K562 (cell line): ENCODE measurements around the gene SMOC2. TPM values are rescaled to one million over a fixed set of nuclear protein-coding genes. Genes with fewer than 3 reads are reported as not detected.

Experiments
- ATAC-seq: fragments of 200-7000 bp; cut with Tn5 transposase; 3 replicates; pipeline ENCODE4 v1.9.1; 2020; ENCODE audit warnings: moderate library complexity
- BruUV-seq: library from RNA; stranded (reverse); fragments of 400-500 nt; replicated peaks from 2 replicates; lab custom pipeline; 2021; lab: Mats Ljungman, UMichigan
- CTCF ChIA-PET: fragments of 300-600 bp; formaldehyde crosslinking; extraction: SDS; loops from one replicate; lab custom pipeline; 2021; ENCODE audit warnings: low intra/inter-chr PET ratio; lab: Yijun Ruan, JAX
- POLR2A ChIA-PET: fragments of 300-600, 350-650 bp; sonication (Branson Sonifier 250); formaldehyde crosslinking; extraction: SDS; loops from one replicate; lab custom pipeline; 2021; ENCODE audit warnings: antibody characterized with exemption, inconsistent platforms; lab: Yijun Ruan, JAX
- DNase-seq, 4 experiments: peaks; one replicate each; pipeline versions ENCODE4 v3.0.0 to v3.0.0-alpha.2; 2011 to 2018; ENCODE audit warnings: low spot score in 3 of 4, mixed read lengths in 3 of 4; ENCODE audit errors: extremely low read depth in 1 of 4
- FAIRE-seq: peaks from 2 replicates; lab custom pipeline; 2011; peaks lifted over from hg19 to GRCh38; lab: Jason Lieb, UNC
- H2AFZ ChIP-seq: 2 replicates; pipeline ENCODE4 v1.6.0; 2011; ENCODE audit warnings: low read depth, low read length, control low read depth, inconsistent platforms
- H3K27ac ChIP-seq: fragments of 200-600 bp; 3 replicates; pipeline ENCODE4 v1.8.0; 2011; ENCODE audit warnings: low read depth, mild to moderate bottlenecking, control low read depth, inconsistent platforms, low read length, moderate library complexity, mixed read lengths; ENCODE audit errors: extremely low read depth
- H3K27me3 ChIP-seq, 2 experiments: fragments of 300-600 bp in 1 of 2; 2 replicates in 1 of 2; 3 replicates in 1 of 2; pipeline versions ENCODE4 v1.6.0 to v1.8.0; 2011; ENCODE audit warnings: inconsistent platforms in 2 of 2, low read length in 2 of 2, mild to moderate bottlenecking in 1 of 2, mixed read lengths in 1 of 2, moderate library complexity in 1 of 2; ENCODE audit not compliant: control insufficient read depth in 2 of 2, insufficient read depth in 2 of 2
- H3K36me3 ChIP-seq: fragments of 300-600 bp; 3 replicates; pipeline ENCODE4 v1.8.0; 2011; ENCODE audit warnings: mild to moderate bottlenecking, low read length, inconsistent platforms; ENCODE audit not compliant: control insufficient read depth, insufficient read depth
- H3K4me1 ChIP-seq, 2 experiments: fragments of 200-600 bp in 1 of 2; replicated peaks in 1 of 2; 2 replicates in 1 of 2; 3 replicates in 1 of 2; pipeline versions ENCODE4 v1.5.1 to v1.8.0; 2011; ENCODE audit warnings: inconsistent platforms in 2 of 2, low read length in 2 of 2, mild to moderate bottlenecking in 1 of 2, mixed read lengths in 1 of 2, moderate library complexity in 1 of 2; ENCODE audit not compliant: control insufficient read depth in 2 of 2, insufficient read depth in 2 of 2
- H3K4me2 ChIP-seq: 2 replicates; pipeline ENCODE4 v1.6.1; 2011; ENCODE audit warnings: low read length, control low read depth, inconsistent platforms, mixed read lengths; ENCODE audit not compliant: insufficient read depth
- H3K4me3 ChIP-seq: fragments of 200-600 bp; sonication (generic), shearing (Covaris generic); 2 replicates; pipeline ENCODE4 v1.5.1; 2016; ENCODE audit warnings: control low read depth, inconsistent platforms
- H3K79me2 ChIP-seq: fragments of 200-600 bp; 3 replicates; pipeline ENCODE4 v1.8.0; 2011; ENCODE audit warnings: low read length, inconsistent platforms; ENCODE audit not compliant: control insufficient read depth, insufficient read depth
- H3K9ac ChIP-seq, 2 experiments: 2 replicates each; pipeline versions ENCODE4 v1.6.0 to v1.6.1; 2011; ENCODE audit warnings: low read depth in 2 of 2, low read length in 2 of 2, control low read depth in 1 of 2, inconsistent platforms in 1 of 2, mild to moderate bottlenecking in 1 of 2, mixed read lengths in 1 of 2; ENCODE audit not compliant: insufficient read depth in 1 of 2
- H3K9me1 ChIP-seq: one replicate; pipeline ENCODE4 v1.6.0; 2011; ENCODE audit warnings: inconsistent platforms, mild to moderate bottlenecking, low read length, moderate library complexity; ENCODE audit not compliant: control insufficient read depth, insufficient read depth
- H3K9me3 ChIP-seq: replicated peaks from 2 replicates; pipeline ENCODE4 v1.5.1; 2011; ENCODE audit warnings: low read depth, low read length, inconsistent platforms; ENCODE audit not compliant: control insufficient read depth, insufficient read depth
- H4K20me1 ChIP-seq: replicated peaks from 2 replicates; pipeline ENCODE4 v1.6.1; 2011; ENCODE audit warnings: low read length, inconsistent platforms, mixed read lengths; ENCODE audit not compliant: control insufficient read depth, insufficient read depth
- ARID1B ChIP-seq: fragments of 450-650 bp; IDR thresholded peaks from 2 replicates; pipeline ENCODE4 v1.6.1; 2016; ENCODE audit warnings: antibody characterized with exemption, mild to moderate bottlenecking, inconsistent platforms
- ASH1L ChIP-seq: fragments of 450-650 bp; IDR thresholded peaks from 2 replicates; pipeline ENCODE4 v1.6.1; 2018; ENCODE audit warnings: borderline replicate concordance, mild to moderate bottlenecking, low read depth; ENCODE audit not compliant: partially characterized antibody
- ATF1 ChIP-seq, 2 experiments: fragments of 450-650 bp in 1 of 2; IDR thresholded peaks; 2 replicates each; pipeline ENCODE4 v1.6.1; 2016; ENCODE audit warnings: missing compliant biosample characterization in 1 of 2, missing genetic modification characterization in 1 of 2
- CBX3 ChIP-seq, 2 experiments: IDR thresholded peaks; 1 replicate in 1 of 2; 2 replicates in 1 of 2; pipeline ENCODE4 v1.6.1; 2012; ENCODE audit warnings: inconsistent platforms in 2 of 2, low read length in 2 of 2, borderline replicate concordance in 1 of 2, control low read depth in 1 of 2
- CXXC5 ChIP-seq: fragments of 250-450 bp; sonication (Bioruptor Pico); IDR thresholded peaks from 2 replicates; pipeline ENCODE4 v1.8.0; 2022; ENCODE audit warnings: inconsistent platforms, mild to moderate bottlenecking, moderate library complexity
- MXI1 ChIP-seq: IDR thresholded peaks from 2 replicates; pipeline ENCODE4 v1.6.1; 2011; ENCODE audit warnings: low read depth, mild to moderate bottlenecking, improper control_type of control experiment, low read length
- POLR2AphosphoS5 ChIP-seq: IDR thresholded peaks from 2 replicates; pipeline ENCODE4 v1.6.1; 2011; ENCODE audit warnings: mild to moderate bottlenecking, low read depth, low read length, moderate library complexity; ENCODE audit not compliant: control insufficient read depth, insufficient read depth
- RBM14 ChIP-seq: fragments of 200-400 bp; formaldehyde crosslinking; IDR thresholded peaks from 2 replicates; pipeline ENCODE4 v1.6.1; 2018; ENCODE audit warnings: low read depth, mild to moderate bottlenecking, low read length, moderate library complexity, borderline replicate concordance; ENCODE audit not compliant: insufficient read depth
- SUPT5H ChIP-seq: fragments of 450-650 bp; IDR thresholded peaks from 2 replicates; pipeline ENCODE4 v1.6.1; 2016
- ZNF140 ChIP-seq: fragments of 250-450 bp; sonication (Bioruptor Pico); IDR thresholded peaks from 2 replicates; pipeline ENCODE4 v1.8.0; 2021; ENCODE audit warnings: moderate library complexity, mild to moderate bottlenecking, inconsistent platforms
- ZNF586 ChIP-seq: fragments of 450-650 bp; formaldehyde crosslinking; conservative IDR thresholded peaks from 2 replicates; pipeline ENCODE4 v1.4.0; 2020; ENCODE audit warnings: mild to moderate bottlenecking, moderate library complexity
- WGBS: fragments of 100-300 bp; shearing (Covaris generic); methylation state at CpG from one replicate; pipeline ENCODE4 v1.1.6; 2016; ENCODE audit warnings: low coverage, mixed read lengths; ENCODE audit not compliant: insufficient coverage; ENCODE audit errors: missing lambda C conversion rate; 5-methylcytosine and 5-hydroxymethylcytosine counted together
- in situ Hi-C: fragments of 300-500 bp; cut with MboI; formaldehyde crosslinking; loops from 4 replicates; pipeline ENCODE4 v1.15.0; 2018; ENCODE audit warnings: inconsistent platforms, mixed read lengths
- intact Hi-C: fragments of 100-400 bp; cut with micrococcal nuclease; formaldehyde crosslinking; loops from 2 replicates; pipeline ENCODE4 v1.14.2; 2022
- polyA plus RNA-seq, 8 experiments: library from polyadenylated mRNA; depleted of rRNA in 4 of 8; stranded (reverse) in 5 of 8; unstranded in 3 of 8; fragments of >200 nt; fragmentation: Nextera tagmentation in 2 of 8; fragmentation: Illumina TruSeq in 1 of 8; extraction: Ambion mirVana in 2 of 8; extraction: Trizol in 1 of 8; gene quantifications; 2 replicates each; pipeline versions ENCODE4 v1.2.1 to v1.2.3, GENCODE V29; 2011 to 2014; ENCODE audit warnings: inconsistent platforms in 1 of 8, missing spikeins in 1 of 8
- total RNA-seq, 7 experiments: library from RNA; depleted of rRNA in 6 of 7; stranded (reverse); fragments of >200 nt in 6 of 7; fragmentation: Illumina TruSeq in 2 of 7; extraction: Trizol in 2 of 7; gene quantifications; 2 replicates each; pipeline versions ENCODE4 v1.2.1 to v1.2.3, GENCODE V29; 2011 to 2021; ENCODE audit warnings: low replicate concordance in 1 of 7
- TF ChIP-seq, protein P1 (sequence below): fragments of 450-650 bp; formaldehyde crosslinking; IDR thresholded peaks from 2 replicates; pipeline ENCODE4 v1.4.0; 2022; ENCODE audit warnings: mild to moderate bottlenecking, moderate library complexity

SMOC2 gene
- total and polyA plus RNA-seq, 9 of the 15 experiments (the other 6 are each of a cell fraction or from before 2014, with no cell fraction given): 0.45 to 2.3 (median 1.1) TPM

DNA sequence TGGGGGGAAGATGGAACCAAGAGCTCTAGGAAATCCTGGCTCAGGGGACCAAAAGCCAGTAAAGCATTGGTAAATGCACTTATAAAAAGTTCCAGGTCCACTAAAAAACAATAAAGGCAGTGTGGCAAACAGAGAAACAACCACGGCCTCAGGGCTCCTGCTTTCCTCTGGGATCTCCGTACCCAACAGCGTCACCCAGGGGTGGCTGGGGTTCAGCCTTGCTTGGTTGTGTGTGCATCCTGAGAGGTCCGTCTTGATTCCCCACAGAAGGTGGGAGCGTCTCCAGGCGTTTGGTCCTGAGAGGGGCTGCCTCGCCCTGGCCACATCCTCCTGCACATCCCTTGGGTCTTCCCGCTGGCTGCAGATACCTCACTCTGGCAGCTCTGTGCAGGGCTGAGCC lies 60.6 kb downstream of the SMOC2 start:
- Histone ChIP-seq H3K4me1 (peaks cover 0 to 4% of the 10 kb centered on the region in 2 experiments; a peak in 2 of 5 replicates), H3K27me3 (peaks cover 3 to 33% of the 10 kb centered on the region in 2 experiments; a peak in 3 of 5 replicates), H3K9me1 (peaks cover 3% of the 10 kb centered on the region), H3K36me3 (no peaks in the 10 kb centered on the region), H2AFZ (no peak overlapping the region), H3K9me3 (no peaks in the 10 kb centered on the region), H3K79me2 (no peaks in the 10 kb centered on the region), H3K9ac (no peak overlapping the region), H4K20me1 (peaks cover 4% of the 10 kb centered on the region; the same call in 1 of the 2 replicates), H3K27ac (no peak overlapping the region), H3K4me2 (no peak overlapping the region), H3K4me3 (no peak overlapping the region)
- in situ Hi-C loops: no loop called here
- DNase-seq (no peak), ATAC-seq (no peak), FAIRE-seq (no peak)
- 18% methylated on average over 8 of the region's 8 CpGs for WGBS
- ChIA-PET POLR2A (no interaction called here), CTCF (no interaction called here)
- TF ChIP-seq ARID1B (no peak), MXI1 (no peak), ZNF140 (no peak), CXXC5 (CRISPR knock-in tag) (no peak), POLR2AphosphoS5 (no peak), SUPT5H (no peak), RBM14 (no peak), CBX3 (IDR thresholded peaks at IDR 0.05; ENCODE audit: borderline replicate concordance in 1 of 2, low read length in 2 of 2) (no peak), ATF1 (CRISPR knock-in tag; IDR thresholded peaks at IDR 0.05) (no peak), ATF1 (tag; IDR thresholded peaks at IDR 0.05) (no peak), ZNF586 (CRISPR knock-in tag) (no peak), ASH1L (no peak)
- TF ChIP-seq, protein P1, sequence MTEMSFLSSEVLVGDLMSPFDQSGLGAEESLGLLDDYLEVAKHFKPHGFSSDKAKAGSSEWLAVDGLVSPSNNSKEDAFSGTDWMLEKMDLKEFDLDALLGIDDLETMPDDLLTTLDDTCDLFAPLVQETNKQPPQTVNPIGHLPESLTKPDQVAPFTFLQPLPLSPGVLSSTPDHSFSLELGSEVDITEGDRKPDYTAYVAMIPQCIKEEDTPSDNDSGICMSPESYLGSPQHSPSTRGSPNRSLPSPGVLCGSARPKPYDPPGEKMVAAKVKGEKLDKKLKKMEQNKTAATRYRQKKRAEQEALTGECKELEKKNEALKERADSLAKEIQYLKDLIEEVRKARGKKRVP (CRISPR knock-in tag): no peak
- no TSS peak for BruUV-seq
- intact Hi-C loops: no loop called here
